ENCODE measurements around the gene TNFRSF1A.

The TNFRSF1A gene

GRCh38 chr12:6315184-6315583, 26.7 kb downstream of the TNFRSF1A start:
- H4K20me1 ChIP-seq (ENCODE audit: control insufficient read depth, insufficient read depth, low read depth, low read length), result no peaks in the 10 kb centered on the region
- H3K27ac ChIP-seq (ENCODE audit: low read depth, low read length), result no peak overlapping the region
- TF ChIP-seq EZH2phosphoT487 (IDR thresholded peaks at IDR 0.05; ENCODE audit: borderline replicate concordance, low read length), result no peak
- no peaks in the 10 kb centered on the region for H3K36me3 ChIP-seq (ENCODE audit: control insufficient read depth, low read length)
- no peaks in the 10 kb centered on the region for H3F3A ChIP-seq (ENCODE audit: control insufficient read depth, insufficient read depth)
- no peak overlapping the region for H3K4me2 ChIP-seq (ENCODE audit: low read length)
- H3K79me2 ChIP-seq (ENCODE audit: control insufficient read depth, low read length), result no peaks in the 10 kb centered on the region
- no peaks in the 10 kb centered on the region for H3K9me3 ChIP-seq (ENCODE audit: control insufficient read depth, insufficient read depth, low read length)
- no peak overlapping the region for H3K4me3 ChIP-seq (ENCODE audit: low read length)
- peaks cover 17% of the 10 kb centered on the region for H3K27me3 ChIP-seq (ENCODE audit: control insufficient read depth, low read length)
- no peaks in the 10 kb centered on the region for H3K9me2 ChIP-seq (replicated peaks; ENCODE audit: control insufficient read depth, low read length)
- no peaks in the 10 kb centered on the region for H3K4me1 ChIP-seq (ENCODE audit: control insufficient read depth, low read length)

GRCh38 chr12:6314776-6315175, 27.1 kb downstream of the TNFRSF1A start:
- peaks cover 14% of the 10 kb centered on the region for H3K27me3 ChIP-seq (ENCODE audit: control insufficient read depth, low read length)
- H3K36me3 ChIP-seq (ENCODE audit: control insufficient read depth, low read length), result no peaks in the 10 kb centered on the region
- H3F3A ChIP-seq (ENCODE audit: control insufficient read depth, insufficient read depth), result no peaks in the 10 kb centered on the region
- no peak overlapping the region for H3K4me3 ChIP-seq (ENCODE audit: low read length)
- TF ChIP-seq CTCF (IDR thresholded peaks at IDR 0.05; ENCODE audit: low read depth, low read length, poor library complexity, severe bottlenecking) (no peak), EZH2phosphoT487 (IDR thresholded peaks at IDR 0.05; ENCODE audit: borderline replicate concordance, low read length) (no peak)
- H3K9me2 ChIP-seq (replicated peaks; ENCODE audit: control insufficient read depth, low read length), result no peaks in the 10 kb centered on the region
- H4K20me1 ChIP-seq (ENCODE audit: control insufficient read depth, insufficient read depth, low read depth, low read length), result no peaks in the 10 kb centered on the region
- H3K79me2 ChIP-seq (ENCODE audit: control insufficient read depth, low read length), result no peaks in the 10 kb centered on the region
- no peak overlapping the region for H3K4me2 ChIP-seq (ENCODE audit: low read length)
- H3K27ac ChIP-seq (ENCODE audit: low read depth, low read length), result no peak overlapping the region
- H3K9me3 ChIP-seq (ENCODE audit: control insufficient read depth, insufficient read depth, low read length), result no peaks in the 10 kb centered on the region
- H3K4me1 ChIP-seq (ENCODE audit: control insufficient read depth, low read length), result no peaks in the 10 kb centered on the region

GRCh38 chr12:6313326-6313940, 28.4 kb downstream of the TNFRSF1A start:
- no peak overlapping the region for H3K4me3 ChIP-seq (ENCODE audit: low read length)
- TF ChIP-seq CTCF (IDR thresholded peaks at IDR 0.05; ENCODE audit: low read depth, low read length, poor library complexity, severe bottlenecking) (no peak), EZH2phosphoT487 (IDR thresholded peaks at IDR 0.05; ENCODE audit: borderline replicate concordance, low read length) (no peak)
- H3K4me1 ChIP-seq (ENCODE audit: control insufficient read depth, low read length), result no peaks in the 10 kb centered on the region
- H3F3A ChIP-seq (ENCODE audit: control insufficient read depth, insufficient read depth), result no peaks in the 10 kb centered on the region
- H4K20me1 ChIP-seq (ENCODE audit: control insufficient read depth, insufficient read depth, low read depth, low read length), result no peaks in the 10 kb centered on the region
- H3K27me3 ChIP-seq (ENCODE audit: control insufficient read depth, low read length), result peaks cover 9% of the 10 kb centered on the region
- H3K9me3 ChIP-seq (ENCODE audit: control insufficient read depth, insufficient read depth, low read length), result no peaks in the 10 kb centered on the region
- no peaks in the 10 kb centered on the region for H3K36me3 ChIP-seq (ENCODE audit: control insufficient read depth, low read length)
- no peaks in the 10 kb centered on the region for H3K9me2 ChIP-seq (replicated peaks; ENCODE audit: control insufficient read depth, low read length)
- no peak overlapping the region for H3K27ac ChIP-seq (ENCODE audit: low read depth, low read length)
- no peak overlapping the region for H3K4me2 ChIP-seq (ENCODE audit: low read length)
- no peaks in the 10 kb centered on the region for H3K79me2 ChIP-seq (ENCODE audit: control insufficient read depth, low read length)

GRCh38 chr12:6312529-6313325, 29.1 kb downstream of the TNFRSF1A start:
- Histone ChIP-seq H3K9me2 (replicated peaks; ENCODE audit: control insufficient read depth, low read length) (no peaks in the 10 kb centered on the region), H3F3A (ENCODE audit: control insufficient read depth, insufficient read depth) (no peaks in the 10 kb centered on the region), H3K4me3 (ENCODE audit: low read length) (no peak overlapping the region), H3K4me1 (ENCODE audit: control insufficient read depth, low read length) (no peaks in the 10 kb centered on the region), H3K4me2 (ENCODE audit: low read length) (no peak overlapping the region), H4K20me1 (ENCODE audit: control insufficient read depth, insufficient read depth, low read depth, low read length) (no peaks in the 10 kb centered on the region), H3K36me3 (ENCODE audit: control insufficient read depth, low read length) (no peaks in the 10 kb centered on the region), H3K27me3 (ENCODE audit: control insufficient read depth, low read length) (peaks cover 8% of the 10 kb centered on the region), H3K79me2 (ENCODE audit: control insufficient read depth, low read length) (no peaks in the 10 kb centered on the region), H3K9me3 (ENCODE audit: control insufficient read depth, insufficient read depth, low read length) (no peaks in the 10 kb centered on the region), H3K27ac (ENCODE audit: low read depth, low read length) (no peak overlapping the region)
- no peak for TF ChIP-seq EZH2phosphoT487 (IDR thresholded peaks at IDR 0.05; ENCODE audit: borderline replicate concordance, low read length)
- no peak for TF ChIP-seq CTCF (IDR thresholded peaks at IDR 0.05; ENCODE audit: low read depth, low read length, poor library complexity, severe bottlenecking)

Data from DOHH2 (cell line).